ENCODE data around the gene HAO2.
"Not testable (repeated sequence)": the region's sequence is repeated elsewhere in the genome, so short reads cannot be mapped to it uniquely, and the experiment has no call there.

HAO2 gene

DNA sequence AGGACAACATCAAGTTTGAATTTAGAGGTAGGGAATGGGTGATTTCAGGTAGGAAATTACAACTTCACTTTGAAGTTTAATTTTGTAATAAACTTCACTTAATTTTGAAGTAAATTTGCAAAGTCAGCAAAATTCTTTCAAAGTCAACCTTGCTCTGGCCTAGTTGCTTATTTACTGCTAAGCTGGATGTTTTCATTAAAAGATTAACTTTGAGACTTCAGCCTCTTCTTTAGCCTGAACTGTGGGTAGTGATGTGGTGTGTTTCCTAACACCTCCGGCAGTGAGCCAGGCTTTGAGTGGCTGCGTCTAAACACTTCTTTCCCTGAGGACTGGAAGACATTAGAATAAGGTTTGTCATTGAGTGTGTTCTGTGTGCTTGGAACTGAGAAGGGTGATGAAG is at the start of gene HAO2:
Gene HAO2 (plus strand): TSS at position 232 of the 400 bp plus-strand sequence. CDS start 12,301 bp downstream, outside the sequence.
- DNase-seq: no peak

DNA sequence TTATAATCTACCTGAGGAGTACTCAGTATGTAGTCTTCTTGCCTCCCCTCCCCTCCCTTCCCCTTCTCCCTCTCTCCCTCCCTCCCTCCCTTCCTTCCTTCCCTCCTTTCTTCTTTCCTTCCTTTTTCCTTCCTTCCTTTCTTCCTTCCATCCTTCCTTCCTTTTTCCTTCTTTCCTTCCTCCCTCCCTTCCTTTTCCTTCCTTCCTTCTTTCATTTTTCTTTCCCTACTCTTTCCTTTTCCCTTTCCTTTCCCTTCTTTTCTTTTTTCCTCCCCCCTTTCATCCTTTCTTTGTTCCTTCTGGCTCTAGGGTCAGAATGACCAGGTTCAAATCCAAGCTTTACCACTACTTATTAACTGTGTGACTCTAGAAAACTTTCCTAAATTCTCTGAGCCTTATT is 48.5 kb upstream of the HAO2 start:
- no peak for DNase-seq

DNA sequence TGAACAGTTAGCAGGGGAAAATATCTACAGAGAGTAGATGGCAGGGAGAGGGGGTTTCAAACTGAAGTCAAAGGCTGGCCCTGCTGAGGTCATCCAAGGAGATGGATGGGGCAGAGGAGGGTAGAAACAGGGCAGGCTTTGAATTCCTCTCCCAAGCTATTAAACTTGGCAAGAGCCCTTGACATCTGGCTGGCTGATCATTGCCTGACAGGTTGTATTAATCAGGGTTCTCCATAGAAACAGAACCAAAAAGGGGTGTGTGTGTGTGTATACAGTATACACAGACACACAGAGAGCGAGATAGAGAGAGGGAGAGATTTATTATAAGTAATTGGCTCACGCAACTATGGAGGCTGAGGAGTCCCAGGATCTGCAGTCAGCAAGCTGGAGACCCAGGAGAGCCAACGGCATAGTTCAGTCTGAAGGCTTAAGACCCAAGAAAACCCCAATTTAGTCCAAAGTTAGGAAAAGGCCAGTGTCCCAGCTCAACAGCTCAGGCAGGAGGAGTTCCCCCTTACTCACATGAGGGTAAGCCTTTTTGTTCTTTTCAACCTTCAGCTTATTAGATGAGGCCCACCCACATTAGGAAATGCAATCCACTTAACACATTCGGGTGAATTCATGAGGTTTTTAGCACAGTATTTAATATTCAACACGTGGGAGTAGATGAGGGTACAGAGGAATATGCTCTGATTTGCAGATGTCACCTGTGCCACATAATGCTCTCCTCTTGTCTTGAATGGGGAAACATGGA is 46.7 kb upstream of the HAO2 start:
- DNase-seq: peak; percentile 92

DNA sequence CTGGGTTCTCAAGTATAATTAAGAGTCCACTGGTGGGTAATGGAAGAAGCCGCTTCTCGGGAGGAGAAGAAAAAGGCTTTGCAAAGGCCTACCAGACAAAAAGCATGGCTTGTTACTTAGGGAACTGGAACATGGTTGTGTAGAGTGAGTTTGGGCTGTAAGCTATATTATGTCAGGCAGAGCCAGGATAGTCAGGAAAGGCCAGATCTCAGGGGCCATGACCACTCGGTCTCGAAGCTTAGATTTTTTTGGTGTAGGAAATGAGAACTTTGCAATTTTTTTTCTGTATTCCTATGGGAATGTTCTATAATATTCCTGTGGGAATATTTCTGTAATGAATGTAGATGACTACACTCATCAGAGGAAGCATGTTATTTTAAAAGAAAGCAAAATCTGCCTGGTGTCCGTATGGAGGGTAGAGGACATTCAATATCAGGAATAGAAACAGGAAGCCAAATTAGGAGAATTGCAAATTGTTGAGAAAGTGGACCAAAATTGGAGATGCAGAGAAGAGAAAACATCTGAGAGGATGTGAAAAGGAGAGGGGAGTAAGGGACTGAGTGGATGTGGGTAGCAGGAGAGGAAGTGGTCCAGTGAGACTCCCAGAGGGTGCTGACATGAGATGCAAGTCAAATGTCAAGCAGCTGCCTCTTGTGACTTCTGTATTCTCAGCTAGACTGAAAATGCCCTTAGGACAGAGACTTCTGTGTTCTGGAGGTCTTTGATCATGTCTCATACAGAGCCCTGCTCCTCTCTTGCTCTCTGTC is 45.2 kb upstream of the HAO2 start:
- DNase-seq: peak; percentile 13

DNA sequence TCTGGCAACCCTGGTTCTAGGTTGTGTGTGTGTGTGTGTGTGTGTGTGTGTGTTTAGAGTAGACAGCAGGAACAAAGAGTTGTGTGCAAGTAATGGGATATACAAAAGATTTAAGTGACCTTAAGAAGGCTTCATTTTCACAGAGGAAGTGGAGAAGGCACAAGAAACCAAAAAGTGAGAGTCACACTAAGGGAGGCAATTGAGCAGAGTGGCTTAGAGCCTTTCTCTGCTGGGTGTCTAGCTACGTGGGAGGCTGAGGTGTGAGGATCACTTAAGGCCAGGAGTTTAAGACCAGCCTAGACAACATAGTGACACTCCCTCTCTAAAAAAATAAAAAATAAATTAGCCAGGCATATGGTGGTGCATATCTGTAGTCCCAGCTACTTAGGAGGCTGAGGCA is 44.4 kb upstream of the HAO2 start:
- DNase-seq: no peak

DNA sequence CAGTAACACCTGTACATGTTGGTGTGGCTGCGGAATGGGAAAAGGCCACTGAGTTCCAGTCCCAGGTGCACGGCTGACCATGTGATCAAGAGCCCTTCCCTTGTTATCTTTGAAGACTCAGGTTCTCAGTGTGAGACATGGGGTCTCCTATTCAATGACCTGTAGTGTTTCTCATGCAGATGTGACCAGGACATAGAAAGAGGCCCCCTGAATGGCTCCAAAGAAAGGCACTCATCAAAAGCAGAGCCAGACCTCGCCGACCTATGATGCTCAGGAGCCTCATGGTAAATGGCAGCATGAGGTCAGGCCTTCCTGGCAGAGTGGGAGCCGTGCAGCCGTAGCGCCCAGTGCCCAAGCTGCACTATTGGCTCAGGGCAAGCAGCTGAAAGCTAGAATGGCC is 42.3 kb upstream of the HAO2 start:
- no peak for DNase-seq

DNA sequence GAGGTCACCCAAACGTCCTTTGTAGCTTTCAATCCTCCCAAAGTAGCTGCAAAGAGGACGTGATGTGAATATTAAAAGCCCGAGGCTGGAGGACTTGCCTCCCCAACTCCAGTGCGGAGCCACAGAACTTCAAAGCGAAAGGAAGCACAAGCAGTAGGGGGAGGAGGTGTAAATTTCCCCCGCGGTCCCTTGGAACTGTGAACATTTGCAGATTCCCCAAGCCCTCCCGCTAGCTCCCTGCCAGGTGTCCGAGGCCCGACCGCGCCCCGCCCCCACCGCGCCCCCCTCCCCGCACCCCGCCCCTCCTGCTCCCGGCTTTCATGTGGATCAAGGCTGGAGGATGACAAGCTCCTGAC is 41.5 kb upstream of the HAO2 start:
- peak; percentile 92 for DNase-seq

DNA sequence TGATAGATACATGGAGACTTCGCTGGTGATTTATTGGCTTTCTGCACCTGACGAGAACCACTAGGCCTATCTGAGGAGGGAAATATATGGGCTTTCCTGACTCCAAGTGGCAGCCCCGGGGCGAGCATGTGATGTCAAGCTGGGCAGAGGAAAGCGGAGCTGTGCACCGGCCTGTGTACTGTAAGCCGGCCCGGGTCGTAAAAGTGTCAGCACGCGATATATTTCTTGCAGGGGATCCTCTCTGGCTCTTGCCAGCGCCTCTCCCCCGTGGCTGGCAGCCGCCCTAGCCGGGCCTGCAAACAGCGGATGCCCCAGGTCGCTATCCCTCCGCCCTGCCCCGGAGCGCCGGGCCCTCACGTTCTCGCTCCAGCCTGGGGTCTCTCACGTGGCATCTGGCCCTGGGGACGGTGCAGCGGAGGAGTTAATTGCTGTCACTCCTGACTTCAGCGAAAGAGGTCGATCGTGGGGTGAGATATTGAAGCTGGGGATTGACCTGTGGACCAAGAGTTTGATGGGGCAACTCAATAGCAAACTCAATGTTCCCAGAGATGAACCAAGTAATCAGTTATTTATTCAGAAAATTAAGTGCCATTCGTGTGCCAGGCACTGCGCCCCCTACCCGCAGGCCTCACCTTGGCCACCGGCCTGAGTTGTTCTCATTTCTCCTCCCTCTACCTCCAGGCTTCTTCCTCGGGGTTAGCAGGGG is 41.0 kb upstream of the HAO2 start:
- peak; percentile 84 for DNase-seq

DNA sequence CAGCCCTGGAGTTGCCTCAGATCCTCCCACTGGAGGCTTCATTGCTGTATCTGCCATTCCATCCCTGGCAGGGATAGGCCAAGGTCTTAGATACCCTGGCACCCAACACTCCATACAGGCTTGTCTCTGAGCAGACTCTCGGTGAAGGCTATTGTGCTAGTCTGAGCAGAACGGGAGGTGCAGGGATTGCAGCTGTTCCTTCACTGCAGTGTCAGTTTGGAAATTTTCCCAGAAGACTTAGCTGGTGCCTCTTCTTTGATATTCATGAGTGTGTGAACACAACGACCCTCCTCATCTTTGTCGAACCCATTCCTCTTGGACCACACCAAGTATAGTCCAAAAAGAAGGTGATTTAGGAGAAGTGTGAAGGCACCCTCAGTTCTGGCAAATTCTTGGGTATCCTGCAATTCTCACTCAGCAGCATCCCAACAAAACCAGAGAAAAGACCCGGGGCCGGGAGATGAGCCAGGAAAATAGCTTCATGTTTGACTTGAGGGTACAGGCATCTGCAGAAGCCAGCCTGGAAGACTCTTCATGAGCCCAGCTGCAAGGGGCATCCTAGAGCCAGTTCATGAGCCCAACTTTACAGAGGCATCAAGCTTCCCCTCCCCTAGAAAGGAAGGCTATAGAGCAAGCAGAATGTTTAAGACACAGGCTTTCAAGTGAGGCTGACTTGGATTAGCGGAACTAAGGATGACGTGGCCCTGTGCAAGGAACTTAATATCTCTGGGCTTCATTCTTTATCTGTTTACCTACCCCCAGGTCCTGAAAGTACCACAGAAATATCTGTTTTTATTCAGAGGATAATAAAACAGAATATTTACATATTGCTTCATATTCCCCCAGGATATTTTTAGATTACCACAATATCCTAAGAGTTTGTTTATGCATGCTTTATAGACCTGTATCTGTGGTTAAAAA is 38.8 kb upstream of the HAO2 start:
- peak; percentile 8 for DNase-seq

DNA sequence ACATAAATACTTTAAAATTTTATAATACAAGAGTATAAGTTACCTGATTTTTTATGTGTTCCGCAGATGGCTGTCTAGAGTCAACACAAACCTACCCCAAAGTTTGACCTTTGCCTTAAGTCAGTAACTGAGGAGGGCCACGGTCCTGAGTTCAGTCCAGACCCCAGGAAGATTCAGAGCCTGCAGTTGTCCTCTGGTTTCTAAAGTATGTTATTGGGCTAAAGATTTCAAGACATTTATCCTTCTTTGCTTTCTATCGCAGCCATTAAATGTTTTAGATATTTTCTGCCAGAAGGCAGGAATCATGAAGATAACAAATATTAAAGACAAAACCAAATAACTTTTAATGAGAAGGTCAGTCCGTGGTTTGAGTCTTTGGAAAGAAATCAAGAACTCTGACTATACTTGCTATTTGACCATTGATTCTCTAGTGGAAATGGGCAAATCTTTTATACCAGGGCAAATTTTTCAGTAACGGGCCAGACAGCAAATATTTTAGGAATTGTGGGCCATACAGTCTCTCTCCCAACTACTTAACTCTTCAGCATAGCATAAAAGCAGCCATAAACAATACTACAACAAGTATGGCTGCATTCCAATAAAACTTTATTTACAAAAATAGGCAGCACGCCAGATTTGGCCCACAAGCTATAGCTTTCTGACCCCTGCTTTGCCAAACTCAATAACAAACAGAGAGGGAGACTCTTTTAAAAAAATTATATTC is 38.0 kb upstream of the HAO2 start:
- no peak for DNase-seq

DNA sequence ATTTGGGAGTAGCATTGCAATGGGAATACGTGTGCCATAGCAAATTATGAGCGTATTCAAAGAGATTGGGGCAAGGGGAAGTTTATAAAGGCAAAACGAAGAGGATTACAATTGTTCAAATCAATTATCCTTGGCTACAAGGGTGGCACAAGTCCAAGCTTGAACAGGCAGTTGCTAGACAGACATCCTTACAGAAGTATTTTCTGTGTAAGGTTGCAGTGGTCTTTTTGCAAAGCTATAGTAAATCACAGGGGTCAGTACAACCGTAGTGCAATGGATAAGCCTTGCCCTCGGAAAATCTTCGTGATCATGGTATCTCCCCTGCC is 37.4 kb upstream of the HAO2 start:
- DNase-seq: no peak

DNA sequence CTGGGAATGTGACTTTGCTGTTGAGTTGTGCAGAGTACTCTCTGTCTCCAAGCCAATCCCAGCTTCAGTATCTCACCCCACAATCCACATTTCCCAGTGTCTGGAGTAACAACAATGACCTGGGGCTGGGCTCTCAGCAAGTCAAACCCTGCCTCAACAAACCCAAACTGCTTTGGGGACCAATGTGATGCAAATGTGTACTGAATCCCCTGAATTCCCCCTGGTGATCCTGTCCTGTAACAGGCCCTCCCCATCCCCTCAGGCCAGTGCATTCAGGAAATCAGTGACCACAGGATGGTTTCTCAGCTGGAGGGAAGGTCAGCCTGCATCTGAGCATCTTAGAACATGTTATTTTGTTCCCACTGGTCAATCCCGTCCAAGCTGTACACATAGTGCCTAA is 36.7 kb upstream of the HAO2 start:
- DNase-seq: no peak

DNA sequence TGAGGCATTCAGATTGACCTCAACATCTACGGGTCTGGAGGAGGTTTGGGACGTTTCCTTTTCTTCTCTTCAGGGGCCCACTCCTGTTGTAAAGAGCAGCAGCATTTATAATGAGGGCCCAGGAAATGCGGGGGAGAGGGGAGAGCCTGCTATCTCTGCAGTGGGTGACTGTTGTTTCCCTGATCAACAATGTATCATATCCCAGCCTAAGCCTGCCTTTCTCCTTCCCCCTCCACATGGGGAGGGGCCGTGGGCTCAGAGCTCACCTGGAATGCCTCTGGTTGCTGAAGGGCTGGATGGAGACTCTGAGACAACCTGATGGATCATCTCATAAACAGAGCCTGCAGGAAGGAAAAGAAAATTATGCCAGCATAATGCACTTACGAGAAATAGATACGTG is 36.0 kb upstream of the HAO2 start:
- DNase-seq: no peak

DNA sequence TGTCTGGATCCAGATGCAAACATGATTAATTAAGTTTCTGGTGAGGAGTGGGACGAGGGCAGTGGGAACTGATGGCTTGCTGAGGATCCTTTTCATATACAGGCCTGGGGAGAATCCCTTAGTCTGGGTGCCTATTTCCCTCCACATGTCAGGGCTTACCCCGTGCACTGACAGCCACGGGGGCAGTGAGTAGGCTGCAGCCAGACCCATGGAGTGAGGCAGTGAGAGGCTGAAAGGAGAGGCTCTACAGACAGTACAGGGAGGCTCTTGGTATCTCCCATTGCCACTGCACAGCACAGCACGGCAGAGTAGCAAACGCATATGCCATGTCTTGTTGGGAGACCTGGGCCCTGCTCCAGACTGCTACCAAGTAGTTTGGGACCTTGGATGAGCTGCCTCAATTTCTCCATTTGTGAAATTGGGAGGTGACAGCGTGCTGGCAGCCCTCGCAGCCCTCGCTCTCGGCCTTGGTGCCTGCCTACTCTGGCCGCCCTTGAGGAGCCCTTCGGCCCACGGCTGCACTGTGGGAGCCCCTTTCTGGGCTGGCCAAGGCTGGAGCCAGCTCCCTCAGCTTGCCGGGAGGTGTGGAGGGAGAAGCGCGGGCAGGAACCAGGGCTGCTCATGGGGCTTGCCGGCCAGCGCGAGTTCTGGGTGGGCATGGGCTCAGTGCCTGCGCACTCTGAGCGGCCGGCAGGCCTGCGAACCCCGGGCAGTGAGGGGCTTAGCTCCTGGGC is 35.3 kb upstream of the HAO2 start:
- DNase-seq: no peak

DNA sequence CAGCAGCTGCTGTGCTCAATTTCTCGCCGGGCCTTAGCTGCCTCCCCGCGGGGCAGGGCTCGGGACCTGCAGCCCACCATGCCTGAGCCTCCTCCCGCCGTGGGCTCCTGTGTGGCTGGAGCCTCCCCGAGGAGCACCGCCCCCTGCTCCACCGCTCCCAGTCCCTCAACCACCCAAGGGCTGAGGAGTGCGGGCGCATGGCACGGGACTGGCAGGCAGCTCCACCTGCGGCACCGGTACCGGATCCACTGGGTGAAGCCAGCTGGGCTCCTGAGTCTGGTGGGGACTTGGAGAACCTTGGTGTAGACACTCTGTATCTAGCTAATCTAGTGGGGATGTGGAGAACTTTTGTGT is 34.7 kb upstream of the HAO2 start:
- not testable (repeated sequence) for DNase-seq

DNA sequence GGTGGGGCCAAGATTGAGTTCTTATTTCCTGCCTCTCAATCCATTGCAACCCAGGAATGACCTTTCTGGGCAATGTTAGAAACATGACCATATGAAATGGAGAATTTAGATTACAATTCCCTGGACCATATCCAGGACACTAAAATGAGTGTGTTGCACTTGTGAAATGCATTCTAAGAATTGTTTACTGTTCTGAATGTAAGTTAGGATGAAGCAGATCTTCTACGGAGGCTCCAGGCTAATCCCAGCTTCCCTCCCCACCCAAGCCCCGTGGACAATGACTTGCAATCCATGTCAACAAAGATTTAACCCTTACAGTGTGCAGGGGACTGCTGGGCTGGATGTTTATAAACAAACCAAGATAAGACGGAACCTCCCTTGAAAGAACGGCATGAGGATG is 31.7 kb upstream of the HAO2 start:
- DNase-seq: peak; percentile 49

DNA sequence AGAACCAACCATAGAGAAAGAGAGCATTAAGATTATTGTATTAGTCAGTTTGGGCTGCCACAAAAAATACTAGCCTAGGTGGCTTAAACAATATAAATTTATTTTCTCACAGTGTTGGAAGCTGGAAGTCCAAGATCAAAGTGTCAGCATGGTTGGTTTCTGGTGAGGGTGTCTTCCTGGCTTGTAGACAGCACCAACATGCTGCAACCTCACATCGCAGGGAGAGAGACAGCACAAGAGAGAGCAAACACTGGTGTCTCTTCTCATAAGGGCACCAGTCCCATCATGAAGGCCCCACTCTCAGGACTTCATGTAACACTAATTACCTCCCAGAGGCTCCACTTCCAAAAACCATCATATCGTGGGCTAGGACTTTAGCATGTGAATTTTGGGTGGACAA is 30.6 kb upstream of the HAO2 start:
- DNase-seq: no peak

DNA sequence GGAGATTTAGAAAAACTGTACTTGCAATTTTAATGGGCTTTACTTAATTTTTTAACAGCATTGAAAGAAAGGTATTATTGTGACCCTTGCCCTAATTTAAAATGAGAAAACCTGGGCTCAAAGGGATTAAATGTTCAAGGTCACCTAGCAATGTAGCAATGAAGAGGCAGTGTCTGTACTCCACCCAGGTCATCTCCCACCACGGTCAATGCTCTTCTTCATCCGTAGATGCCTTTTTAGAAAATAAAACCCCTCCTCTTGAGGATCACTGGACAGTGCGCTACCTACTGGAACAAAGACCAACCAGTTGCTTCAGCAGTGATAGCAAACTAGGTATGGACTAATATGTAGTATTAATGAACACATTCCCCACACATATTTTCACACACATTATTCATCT is 29.8 kb upstream of the HAO2 start:
- no peak for DNase-seq

DNA sequence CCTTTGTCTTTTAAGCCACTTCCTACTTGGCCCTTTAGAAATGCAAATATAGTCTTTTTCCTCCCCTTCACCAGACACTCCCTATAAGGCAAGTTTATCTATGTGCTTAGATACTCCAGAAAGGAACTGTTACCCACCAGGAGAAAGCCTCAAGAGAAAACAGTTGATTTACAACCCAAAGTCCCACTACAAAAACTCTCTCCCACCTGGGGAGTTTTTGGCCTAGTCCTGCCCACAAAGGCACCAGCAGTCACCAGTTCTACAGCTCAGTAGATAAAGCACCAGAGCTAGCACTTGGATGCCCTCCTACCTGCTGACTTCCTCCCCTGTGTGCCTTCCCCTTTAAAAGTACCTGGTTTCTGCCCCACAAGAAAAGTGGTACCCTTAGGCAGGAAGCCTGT is 27.7 kb upstream of the HAO2 start:
- no peak for DNase-seq

DNA sequence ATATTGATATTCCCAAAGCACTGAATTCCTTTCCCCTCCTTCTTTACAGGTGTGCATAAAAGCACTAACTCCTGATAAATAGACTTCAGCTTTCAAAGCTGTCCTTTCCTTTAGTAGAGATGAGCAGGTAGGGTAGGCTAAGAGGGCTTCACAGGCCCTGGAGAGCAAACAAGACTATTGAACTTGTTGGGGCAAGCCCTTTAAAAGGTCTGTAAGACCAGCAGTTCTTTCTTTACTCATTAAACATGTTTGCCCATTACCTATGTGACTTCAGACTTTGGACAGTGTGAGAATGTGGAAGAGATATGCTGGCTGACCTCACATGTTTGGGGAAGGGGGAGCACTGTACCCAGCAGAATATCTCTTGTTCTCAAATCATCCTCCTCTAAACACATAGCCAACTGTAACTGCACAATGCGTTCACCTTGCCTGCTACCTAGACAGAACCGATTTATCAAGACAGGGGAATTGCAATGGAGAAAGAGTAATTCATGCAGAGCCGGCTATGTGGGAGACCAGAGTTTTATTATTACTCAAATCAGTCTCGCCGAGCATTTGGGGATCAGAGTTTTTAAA is 27.1 kb upstream of the HAO2 start:
- DNase-seq: no peak

DNA sequence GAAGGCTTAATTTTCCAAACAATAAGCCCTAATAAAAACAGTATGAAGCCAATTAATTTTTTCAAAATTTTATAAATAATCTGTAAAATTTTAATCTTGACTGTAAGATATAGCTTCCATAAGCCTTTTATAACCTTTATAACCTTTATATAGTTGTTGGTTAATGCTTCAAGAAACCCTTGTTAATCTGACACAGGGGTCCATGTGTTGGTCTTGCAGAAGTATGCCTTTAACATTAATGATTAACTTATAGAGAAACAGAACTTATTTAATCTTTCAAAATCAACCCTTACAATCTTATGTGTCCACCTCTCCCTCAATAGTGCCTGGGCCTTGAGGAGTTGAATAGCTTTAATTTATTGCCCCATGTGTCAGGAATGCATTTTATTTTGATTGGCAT is 23.2 kb upstream of the HAO2 start:
- DNase-seq: no peak
